HG02759 (cell line): ENCODE data around the gene SIGLEC10.
"Not testable (repeated sequence)": the region's sequence is repeated elsewhere in the genome, so short reads cannot be mapped to it uniquely, and the experiment has no call there.

Source experiments
- ATAC-seq: cut with Tn5 transposase; IDR thresholded peaks from one replicate; pipeline ENCODE4 v1.9.1; 2021; ENCODE audit warnings: mild to moderate bottlenecking, moderate library complexity; ENCODE audit not compliant: unreplicated experiment

Gene SIGLEC10

DNA sequence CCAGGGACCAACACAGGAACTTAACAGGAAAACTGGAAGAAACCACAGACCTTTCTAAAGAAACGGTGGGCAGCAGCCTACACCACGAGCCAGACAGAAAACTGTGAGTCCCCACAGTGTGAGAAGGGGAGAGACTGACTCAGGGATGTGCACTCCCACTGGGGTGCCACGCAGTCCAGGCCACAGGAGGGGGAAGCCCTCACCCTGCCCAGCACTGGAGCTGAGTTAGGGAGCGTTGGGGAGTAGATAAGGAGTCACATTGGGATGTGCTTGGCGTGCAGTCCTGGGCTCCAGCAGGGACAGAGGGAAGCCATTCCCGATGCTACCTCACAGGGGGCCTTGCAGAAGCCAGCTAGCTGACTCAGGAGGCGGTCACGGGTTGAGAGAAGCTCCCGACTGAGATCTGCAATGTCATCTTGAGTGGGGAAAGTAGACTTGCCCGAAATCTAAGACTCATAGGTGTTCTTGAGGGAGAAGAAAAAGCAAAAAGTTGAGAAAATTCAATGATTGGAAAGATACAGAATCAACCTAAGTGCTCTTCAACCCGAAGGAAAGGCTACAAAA is 23.5 kb upstream of the SIGLEC10 start:
- no peak for ATAC-seq

DNA sequence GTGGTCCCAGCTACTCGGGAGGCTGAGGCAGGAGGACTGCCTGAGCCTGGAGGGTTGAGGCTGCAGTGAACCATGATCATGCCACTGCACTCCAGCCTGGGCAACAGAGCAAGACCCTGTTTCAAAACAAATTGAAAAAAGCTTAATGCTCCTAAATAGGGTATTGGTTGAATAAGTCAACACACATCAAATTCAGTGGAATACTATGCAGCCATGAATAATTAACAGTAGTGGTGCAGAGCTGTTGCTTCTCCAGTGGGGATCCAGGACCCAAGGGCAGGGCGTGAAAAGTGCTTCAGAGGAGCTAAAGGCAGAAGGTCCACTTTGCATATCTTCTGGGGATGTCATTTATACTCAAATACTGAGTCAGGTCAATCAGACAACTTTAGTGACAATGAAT is 22.6 kb upstream of the SIGLEC10 start:
- no peak for ATAC-seq

DNA sequence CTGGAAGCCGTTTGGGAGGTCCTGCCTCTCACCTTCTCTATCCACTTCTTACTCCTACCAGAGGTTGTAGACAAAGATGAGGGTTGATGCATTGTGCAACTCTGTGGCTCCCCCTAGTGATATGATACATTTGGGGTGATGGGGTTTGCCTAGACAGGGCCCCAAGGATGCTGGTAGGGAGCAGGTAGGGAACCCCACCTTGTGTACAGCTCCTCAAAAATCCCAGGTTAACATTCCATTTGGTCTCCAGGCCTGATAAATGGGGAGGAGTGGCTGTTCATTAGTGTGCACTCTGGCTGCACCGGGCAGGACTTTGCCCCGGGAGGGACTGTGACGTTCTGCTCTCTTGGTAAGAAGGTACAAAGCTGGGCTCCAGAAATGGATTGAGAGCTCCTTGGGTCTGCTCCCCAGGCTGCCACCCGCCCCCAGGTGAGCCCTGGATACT is 21.6 kb upstream of the SIGLEC10 start:
- no peak for ATAC-seq

DNA sequence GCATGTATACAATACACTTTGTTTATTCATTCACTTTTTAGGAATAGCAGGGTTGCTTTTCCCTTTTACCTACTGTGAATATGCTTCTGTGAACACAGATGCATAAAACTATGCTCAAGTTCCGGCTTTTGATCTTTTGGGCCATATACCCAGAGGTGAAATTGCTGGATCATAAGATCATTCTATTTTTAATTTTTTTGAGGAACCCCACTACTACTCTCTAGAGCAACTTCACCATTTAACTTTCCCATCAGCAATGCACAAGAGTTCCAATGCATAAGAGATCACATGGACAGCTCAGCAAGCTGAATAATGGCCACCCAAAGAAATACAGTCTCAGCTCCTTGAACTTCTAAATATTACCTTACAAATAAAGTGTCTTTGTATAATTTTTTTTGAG is 17.0 kb upstream of the SIGLEC10 start:
- ATAC-seq, result no peak

DNA sequence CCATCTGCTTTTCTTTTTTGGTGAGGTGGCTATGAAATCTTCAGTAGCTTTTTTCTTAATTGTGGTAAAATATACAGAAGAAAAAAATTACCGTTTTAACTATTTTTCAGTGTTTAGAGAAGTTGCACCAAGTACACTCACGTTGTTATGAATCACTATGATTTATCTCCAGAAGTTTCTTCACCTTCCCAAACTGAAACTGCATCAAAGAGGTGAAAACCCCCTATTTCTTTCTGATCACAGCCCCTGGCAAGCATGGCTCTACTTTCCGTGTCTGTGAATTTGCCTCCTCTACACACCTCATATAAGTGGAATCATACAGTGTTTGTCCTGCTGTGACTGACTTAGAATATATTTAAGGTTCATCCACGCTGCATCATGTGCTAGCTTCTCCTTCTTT is 15.6 kb upstream of the SIGLEC10 start:
- no peak for ATAC-seq

DNA sequence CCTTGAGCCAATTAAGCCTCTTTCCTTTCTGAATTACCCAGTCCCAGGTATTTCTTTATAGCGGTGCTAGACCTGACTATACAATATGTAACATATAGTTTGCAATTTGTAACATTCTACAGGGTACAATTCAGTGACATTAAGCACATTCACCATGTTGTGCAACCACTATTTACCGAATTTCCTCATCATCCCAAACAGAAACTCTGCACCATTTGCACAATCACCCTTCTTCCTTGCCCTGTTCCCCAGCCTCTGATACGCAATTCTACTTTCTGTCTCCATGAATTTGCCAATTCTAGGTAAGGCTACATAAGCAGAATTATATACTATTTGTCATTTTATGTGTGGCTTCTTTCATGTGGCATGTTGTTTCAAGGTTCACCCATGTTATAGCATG is 13.7 kb upstream of the SIGLEC10 start:
- ATAC-seq, result no peak

DNA sequence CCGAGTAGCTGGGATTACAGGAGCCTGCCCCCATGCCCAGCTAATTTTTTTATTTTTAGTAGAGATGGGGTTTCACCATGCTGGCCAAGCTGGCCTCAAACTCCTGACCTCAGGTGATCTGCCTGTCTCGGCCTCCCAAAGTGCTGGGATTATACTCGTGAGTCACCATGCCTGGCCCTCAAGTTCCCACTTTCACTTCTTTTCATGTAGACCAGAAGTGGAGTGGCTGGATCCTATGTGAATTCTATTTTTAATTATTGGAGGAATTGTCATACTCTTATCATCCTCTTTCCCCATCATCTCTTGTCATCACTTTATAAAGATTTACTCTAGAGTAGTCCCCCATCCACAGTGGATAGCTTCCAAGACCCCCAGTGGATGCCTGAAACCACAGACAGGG is 12.8 kb upstream of the SIGLEC10 start:
- no peak for ATAC-seq

DNA sequence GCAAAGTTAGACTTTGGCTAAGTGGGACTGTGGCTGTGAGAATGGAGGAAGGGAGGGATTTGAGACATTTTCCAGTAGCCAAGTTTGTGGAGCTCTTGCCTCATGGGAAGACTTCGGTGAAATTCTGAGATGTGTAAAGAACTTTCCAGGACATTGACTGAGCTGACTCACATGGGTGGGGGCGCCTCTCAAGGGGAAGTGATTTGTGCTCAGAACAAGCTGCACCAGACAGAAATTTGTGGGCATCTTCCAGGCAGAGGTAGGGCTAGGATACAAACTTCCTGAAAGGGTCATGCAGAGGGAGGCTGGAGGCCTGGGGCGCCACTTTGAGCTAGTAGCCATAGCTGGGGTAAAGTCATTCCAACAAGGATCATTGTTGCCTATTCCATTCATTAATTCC is 9.8 kb upstream of the SIGLEC10 start:
- no peak for ATAC-seq

DNA sequence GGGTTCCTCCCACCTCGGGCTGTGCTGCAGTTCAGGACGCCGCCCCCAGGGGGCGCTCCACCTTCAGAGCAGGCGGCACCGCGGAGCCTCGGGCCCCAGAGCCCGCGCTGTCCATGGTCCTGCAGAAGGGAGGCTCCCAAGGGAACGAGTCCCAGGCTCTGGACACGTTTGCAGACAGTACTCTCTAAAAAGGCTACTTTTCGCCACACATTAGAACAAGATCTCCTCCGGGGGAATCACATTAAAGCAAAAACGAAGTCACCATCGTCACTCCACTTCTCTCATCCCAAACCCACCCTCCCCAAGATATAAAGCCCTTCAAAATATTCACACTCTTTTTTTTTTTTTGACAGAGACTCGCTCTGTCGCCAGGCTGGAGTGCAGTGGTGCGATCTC is 4.6 kb upstream of the SIGLEC10 start:
- ATAC-seq, result peak; percentile 45

DNA sequence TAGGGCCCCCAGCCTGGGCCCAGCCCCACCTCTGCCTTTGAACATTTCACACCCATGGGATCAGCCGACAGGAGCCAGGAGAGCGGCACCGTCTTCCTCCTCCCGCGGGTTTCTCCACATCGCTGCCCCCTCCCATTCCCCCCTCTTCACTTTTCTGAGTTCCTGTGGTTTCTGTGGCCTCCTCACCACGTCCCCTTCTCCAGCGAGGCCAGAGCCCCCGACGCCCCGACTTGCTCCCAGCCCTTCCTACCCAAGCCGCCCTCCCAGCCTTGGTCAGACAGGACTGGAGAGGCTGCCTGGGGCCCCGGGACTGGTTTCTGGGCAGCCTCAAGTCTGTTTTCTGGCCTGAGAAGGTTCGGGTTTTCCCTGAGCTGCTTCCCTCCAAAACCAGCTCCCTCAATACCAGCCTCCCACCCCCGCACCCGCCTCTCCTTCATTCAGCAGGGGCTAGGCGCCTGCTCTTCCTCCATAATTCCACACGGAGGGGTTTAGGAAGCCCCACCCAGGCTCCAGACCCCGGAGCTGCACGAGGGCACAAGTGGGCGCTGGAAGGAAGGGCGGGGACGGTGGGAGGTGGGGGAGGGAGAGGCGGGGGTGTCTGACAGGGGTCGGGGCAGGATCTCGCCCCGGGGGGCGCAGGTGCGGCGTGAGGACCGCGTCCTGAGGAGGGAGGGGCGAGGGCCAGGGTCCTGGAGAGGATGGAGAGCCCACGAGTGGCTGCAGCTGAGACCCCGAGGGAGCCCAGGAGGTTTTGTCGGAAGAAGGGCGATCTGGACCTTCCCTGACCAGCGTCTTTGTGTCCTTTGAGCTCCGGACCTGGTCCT is 4.0 kb upstream of the SIGLEC10 start:
- no peak for ATAC-seq

DNA sequence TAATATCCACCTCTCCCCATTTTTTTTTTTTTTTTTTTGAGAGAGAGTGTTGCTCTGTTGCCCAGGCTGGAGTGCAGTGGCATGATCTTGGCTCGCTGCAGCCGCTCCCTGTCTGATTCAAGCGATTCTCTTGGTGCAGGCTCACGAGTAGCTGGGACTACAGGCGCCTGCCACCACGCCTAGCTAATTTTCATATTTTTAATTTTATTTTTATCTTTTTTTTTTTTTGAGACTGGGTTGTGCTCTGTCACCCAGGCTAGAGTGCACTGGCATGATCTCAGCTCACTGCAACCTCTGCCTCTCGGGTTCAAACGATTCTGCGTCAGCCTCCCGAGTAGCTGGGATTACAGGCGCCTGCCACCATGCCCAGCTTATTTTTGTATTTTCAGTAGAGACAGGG is 3.1 kb upstream of the SIGLEC10 start:
- not testable (repeated sequence) for ATAC-seq

DNA sequence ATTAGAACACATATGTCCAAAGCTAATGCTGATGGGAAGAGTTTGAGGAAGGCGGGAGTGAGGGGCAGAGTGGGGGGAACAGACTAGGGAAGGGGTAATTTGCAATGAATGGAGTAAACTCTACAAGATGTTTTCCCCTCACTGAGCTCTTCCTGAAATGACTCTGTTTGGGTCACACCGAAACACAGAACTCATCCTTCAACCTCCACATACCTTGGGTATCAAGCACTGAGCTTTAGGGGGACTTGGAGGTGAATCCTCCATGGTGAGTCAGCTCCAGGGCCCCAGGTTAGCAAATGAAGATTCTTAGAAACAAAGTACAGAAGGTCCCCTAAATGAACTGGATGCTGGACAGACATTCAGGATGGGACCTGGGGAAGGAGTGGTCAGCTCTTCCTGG is 1.3 kb upstream of the SIGLEC10 start:
- ATAC-seq, result no peak

DNA sequence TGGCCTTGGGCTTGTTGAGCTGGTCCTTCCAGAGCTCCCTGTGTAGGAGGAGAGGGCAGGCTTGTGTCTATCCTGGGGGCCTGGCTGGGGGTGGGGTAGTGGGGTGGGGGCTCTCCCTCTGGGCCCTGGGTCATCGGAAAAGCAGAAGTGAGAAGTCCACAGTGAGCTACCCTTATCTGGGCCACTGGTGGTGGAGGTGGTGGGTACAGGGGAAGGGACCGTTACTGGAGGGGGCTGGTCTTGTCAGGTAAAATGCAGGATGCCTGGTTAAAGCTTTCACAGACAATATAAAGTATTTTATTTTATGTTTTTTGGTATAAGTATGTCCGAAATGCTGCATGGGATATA is 342 bp upstream of the SIGLEC10 start:
- ATAC-seq, result peak; percentile 27

DNA sequence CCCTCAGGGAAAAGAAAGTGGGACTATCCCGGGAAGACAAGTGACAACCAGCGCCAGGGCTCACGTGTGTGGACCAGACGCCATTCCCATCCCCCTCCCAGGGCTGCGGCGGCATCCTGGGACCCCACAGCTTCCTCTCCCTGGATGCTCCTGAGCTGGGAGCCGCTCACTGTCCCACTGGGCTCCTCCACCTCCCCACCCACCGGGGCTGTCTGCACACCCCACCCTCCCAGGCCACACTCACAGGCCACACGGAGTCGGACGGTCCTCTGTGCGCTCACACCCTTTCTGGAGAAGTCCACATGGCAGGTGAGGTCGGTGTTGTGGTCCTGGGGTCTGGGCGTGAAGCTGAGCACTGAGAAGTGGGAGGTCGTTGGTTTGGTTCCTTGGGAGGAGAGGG is 1.0 kb downstream of the SIGLEC10 start:
- ATAC-seq, result not testable (repeated sequence)

DNA sequence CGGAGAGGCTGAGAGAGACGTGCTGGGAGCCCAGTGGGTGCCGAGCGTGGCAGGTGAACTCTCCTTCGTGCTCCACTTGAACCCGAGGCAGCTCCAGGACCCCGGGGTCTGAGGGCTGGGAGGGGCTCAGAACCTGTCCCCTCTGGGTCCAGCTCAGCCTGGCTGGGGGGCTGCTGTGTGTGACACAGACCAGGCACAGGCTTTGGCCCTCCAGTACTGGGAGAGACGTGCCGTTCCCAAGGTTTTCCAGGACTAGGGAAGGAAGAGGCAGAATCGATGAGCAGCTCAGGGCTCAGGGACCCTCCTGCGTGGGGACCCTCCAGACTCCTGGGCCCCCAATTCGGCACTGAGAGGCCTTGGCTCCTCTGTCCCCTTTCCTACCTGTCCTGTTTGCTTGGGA is 2.3 kb downstream of the SIGLEC10 start:
- ATAC-seq, result no peak

DNA sequence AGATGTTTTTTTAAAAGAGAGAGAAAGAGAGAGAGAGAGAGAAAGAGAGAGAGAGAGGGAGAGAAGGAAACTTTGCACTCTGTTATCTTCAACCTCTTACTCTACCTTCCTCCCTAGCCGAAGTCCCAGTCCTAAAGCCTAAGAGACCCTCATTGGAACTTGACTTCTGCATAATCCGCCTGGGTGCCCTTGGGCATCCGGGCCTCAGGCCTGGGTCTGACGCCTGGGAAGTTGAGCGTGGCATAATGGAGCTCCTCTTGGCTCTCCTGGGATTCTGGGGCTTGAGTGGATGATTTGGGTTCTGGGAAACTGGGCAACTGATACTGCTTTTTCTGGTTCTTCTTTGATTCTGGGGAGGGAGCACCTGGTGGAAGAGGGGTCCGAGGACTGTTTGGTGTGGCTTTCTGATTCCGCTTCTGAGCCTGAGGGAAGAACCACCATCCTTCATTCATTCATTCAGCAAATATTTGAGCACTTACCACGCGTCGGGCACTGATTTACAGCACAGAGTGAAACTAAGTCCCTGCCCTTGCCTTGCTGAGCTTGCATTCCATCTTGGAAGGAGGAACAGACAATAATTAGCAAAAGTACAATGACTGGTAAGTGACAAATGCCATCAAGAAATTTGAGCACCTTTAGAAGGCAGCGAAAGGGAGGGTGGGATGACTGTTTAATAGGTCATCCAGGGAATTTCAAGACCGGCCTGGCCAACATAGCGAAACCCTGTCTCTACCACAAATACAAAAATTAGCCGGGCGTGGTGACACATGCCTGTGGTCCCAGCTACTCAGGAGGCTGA is 6.3 kb downstream of the SIGLEC10 start:
- ATAC-seq, result no peak

DNA sequence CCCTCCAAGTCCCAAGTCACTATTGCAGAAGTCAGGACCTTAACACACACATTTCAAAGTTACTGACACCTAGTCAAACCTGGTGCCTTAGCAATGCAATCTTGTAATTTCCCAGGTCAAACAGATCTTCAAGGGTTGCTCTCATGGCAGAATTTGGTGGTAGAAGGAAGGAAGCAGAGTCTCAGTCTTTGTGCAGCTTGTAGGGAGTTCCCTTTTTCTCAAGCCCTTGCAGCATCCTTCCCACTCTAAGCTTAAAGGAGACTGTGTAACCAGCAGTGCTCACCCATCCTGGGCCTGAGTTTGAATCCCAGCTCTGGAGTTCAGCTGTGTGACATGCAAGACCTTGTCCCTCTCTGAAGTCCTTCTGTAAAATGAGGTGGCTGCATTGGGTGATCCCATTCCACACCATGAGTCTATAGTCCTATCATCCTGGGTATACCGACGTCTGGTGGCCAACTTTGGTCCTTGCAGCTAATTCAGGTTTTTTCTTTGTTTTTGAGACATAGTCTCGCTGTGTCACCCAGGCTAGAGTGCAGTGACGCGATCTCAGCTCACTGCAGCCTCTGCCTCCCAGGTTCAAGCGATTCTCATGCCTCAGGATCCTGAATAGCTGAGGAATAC is 9.8 kb downstream of the SIGLEC10 start:
- ATAC-seq, result no peak

DNA sequence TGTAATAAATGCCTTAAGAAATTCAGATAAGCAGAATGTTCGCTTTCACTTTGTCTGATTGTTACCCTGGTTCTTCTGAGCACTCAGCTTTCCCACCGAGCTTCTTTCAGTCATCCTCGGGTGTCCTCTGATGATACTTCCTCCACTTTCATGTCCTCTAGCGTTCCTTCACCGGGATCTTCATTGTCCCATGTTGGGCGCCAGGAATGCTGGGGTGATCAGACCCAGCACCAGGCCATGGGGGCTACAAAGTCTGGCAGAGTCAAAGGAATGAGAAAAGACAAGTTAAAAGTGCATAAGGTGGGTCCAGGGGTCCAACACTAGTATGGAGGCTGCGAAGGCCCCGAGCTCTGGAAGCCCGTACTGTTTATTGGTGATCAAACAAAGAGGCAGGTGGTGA is 15.3 kb downstream of the SIGLEC10 start:
- no peak for ATAC-seq

DNA sequence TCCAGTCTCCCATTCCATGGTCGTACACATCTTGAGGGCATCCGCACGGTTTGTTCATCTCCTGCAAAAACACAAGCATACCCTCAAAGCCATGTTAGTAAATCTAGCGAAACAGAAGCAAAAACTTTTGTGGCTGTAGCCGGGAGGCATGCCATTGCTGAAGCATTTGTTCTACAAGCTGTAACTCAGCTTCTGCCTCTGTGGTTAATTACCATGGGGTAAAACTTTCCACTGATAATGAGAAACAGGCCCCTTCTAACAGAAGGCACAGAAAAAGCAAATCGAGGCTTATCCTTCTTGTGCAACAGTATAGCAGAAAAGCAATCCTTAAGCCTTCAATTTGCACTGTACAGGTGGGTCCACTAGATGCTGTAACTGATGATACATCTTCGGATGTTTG is 17.5 kb downstream of the SIGLEC10 start:
- ATAC-seq, result not testable (repeated sequence)

DNA sequence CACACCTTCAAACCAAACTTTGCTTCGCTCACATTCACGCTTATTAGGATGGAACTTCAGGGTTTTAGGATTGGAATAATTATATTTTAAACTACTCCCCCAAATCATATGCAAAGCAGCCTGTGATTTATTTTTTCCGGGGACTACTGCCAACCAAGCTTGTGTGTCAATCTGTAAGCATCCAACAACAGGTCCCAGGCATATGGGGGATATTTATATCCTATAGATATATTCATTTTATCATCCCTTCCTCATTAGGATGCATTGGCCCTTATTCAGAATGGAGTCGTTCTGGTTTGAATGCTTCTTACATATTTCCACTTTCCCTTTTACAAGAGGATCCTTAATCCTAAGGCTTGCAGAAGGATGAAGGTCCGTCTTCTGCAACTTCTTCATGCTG is 18.2 kb downstream of the SIGLEC10 start:
- ATAC-seq, result no peak

DNA sequence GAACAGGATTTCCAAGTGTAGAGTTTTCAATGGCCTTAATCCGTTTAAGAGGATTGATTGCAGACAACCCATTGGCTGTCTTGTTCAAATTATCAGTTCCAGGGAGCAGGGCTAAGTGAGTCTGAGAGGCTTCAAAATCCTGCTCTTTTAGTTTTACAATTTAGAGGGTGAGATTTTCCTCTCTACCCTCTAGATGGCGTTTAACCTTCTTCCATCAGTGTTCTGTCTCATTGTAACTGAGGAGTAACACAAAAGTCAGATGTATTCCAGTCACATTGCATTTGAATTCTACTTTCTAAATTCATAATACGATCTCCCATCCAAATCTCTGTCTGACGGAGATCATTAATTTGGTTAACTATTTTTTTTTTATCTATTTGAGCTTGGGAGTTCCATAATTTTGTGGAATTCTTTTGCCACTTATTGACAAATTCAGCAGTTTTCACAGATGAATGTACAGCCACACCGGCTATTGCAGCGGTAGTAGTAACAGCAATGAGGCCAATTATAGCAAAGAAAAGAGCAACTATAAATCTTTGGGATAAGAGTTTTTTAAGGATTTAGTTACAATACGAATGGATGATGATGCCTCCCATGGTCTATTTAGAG is 19.2 kb downstream of the SIGLEC10 start:
- no peak for ATAC-seq
